CD1c-positive myeloid dendritic cell (primary cell): Measurements from ENCODE around the gene SLC11A1.

Experiments
- DNase-seq: peaks from one replicate; pipeline ENCODE4 v3.0.0-alpha.2; 2016; ENCODE audit errors: extremely low spot score

Gene SLC11A1

DNA sequence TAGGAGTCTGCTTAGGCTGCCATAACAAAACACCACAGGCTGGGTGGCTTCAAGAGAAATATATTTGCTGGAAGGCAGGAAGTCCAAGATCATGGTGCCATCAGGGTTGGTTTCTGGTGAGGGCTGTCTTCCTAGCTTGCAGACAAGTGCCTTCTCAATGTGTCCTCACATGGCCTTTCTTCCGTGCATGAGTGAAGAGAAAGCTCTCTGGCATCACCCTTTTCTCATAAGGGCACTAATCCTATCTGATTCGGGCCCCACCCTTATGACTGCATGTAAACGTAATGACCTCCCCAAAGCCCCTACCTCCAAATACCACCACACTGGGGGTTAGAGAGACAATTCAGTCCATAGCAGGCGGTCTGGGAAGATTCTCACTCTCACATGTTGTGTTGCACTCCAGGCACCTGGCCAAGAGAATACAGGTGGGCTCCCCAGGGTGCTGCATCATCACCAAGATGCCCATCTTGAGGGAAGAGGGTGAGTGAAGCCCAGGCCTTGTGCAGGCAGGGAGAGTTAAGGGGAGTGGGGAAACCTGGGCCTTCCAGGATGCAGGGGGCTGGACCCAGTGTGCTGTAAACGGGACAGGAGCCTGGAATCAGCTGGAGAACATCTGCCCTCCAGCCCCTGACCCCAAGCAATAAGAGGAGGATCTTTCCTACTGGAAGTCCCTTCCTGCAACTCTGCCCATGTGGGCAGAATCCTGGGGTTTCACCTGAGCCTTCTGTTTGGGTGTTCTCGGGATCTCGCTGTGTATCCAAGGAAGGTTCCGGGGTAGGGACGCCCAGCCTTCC, 15.3 kb upstream of the SLC11A1 start:
- DNase-seq: no peak

GRCh38 chr2:218367415-218368149, 14.5 kb upstream of the SLC11A1 start:
- peak; percentile 97 for DNase-seq

GRCh38 chr2:218368150-218368528, 13.9 kb upstream of the SLC11A1 start:
- DNase-seq: no peak

DNA sequence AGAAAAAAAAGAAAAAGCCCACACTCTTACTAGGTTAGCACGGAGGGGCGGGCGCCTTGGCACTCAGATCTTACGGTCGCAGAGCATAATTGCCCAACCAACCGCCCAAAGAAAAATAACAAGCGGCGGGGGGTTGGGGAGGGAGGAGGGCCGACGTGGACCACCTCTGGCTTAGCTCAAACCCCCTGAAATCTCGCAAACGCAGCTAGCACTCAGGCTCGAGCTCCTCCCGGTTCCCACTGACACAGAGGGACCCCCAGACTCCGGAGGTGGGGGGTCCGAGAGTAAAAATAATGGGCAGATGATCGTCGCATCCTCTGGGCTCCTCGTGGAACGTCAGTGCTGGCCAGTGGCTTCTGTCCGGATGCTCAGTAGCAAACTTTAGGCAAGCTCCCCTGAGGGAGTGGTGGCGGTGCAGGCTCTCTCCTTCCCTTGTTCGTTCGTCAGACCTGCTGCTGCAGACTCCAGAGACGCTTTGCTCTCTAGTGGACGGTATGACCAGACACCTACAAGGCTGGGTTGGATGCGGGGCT, 13.4 kb upstream of the SLC11A1 start:
- DNase-seq: peak; percentile 24

DNA sequence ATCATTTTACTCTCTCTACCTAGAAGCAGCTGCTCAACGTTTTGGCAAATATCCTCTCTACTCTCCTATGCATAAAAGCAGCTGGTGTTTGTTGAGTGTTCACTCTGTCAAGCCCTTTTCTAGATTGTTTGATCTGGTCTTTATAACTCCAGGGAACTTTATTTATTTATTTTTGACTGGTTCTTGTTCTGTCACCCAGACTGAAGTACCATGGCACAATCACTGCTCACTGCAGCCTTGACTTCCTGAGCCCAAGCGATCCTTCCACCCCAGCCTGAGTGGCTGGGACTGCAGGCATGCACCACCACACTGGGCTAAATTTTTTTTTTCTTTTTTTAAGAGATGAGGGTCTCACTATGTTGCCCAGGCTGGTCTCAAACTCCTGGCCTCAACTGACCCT, 12.7 kb upstream of the SLC11A1 start:
- DNase-seq: peak; percentile 34

GRCh38 chr2:218370410-218371063, 11.5 kb upstream of the SLC11A1 start:
- peak; percentile 94 for DNase-seq

DNA sequence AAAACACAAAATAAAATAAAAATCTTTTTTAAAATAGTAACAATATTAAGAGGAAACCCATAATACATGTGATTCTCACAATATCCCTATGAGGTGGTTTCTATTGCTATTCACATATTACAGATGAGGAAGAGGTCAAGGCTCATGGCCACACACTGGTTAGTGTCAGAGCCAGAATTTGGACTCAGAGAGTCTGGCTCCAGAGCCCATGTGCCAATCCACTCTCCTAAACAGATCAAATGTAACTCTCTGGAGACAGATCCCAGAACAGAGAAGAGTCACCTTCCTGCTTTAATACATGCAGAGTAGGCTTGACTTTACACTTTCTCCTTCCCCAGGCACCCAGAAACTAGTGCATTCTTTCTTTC, 10.1 kb upstream of the SLC11A1 start:
- DNase-seq: peak; percentile 63

DNA sequence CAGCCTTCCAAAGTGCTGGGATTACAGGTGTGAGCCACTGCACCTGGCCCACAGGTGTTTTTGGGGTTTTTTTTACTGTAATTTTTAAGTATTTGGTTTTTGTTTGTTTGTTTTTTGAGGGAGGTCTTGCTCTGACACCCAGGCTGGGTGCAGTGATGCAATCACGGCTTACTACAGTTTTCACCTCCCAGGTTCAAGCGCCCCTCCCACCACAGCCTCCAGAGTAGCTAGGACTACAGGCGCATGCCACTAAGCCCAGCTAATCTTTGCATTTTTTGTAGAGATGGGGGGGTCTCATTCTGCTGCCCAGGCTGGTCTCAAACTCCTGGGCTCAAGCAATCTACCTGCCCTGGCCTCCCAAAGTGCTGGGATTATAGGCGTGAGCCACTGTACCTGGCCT, 7.3 kb upstream of the SLC11A1 start:
- DNase-seq: no peak

DNA sequence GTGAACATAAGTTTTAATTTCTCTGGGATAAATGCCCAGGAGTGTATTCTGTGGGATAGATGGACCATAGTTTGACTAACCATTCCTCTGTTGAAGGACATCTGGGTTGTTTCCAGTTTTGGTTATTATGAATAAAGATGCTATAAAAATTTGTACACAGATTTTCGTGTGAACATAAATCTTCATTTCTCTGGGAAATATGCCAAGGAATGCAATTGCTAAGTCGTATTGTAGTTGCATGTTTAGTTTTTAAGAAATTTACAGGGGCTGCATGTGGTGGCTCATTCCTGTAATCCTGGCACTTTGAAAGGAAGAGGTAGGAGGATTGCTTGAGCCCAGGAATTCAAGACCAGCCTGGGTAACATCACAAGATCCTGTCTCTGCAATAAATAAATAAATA, 6.9 kb upstream of the SLC11A1 start:
- DNase-seq: no peak

- peak; percentile 77 for DNase-seq
These were observed 4.0 kb upstream of the SLC11A1 start for GRCh38 chr2:218378053-218378452.

GRCh38 chr2:218382785-218383184, 712 bp downstream of the SLC11A1 start:
- DNase-seq: no peak

- DNase-seq: no peak
These were observed 1.9 kb downstream of the SLC11A1 start for GRCh38 chr2:218383892-218384519.

- no peak for DNase-seq
These were observed 2.9 kb downstream of the SLC11A1 start for GRCh38 chr2:218384975-218385374.

GRCh38 chr2:218386505-218387368, 4.7 kb downstream of the SLC11A1 start:
- DNase-seq: peak; percentile 40

GRCh38 chr2:218387369-218388194, 5.5 kb downstream of the SLC11A1 start:
- DNase-seq: peak; percentile 85

DNA sequence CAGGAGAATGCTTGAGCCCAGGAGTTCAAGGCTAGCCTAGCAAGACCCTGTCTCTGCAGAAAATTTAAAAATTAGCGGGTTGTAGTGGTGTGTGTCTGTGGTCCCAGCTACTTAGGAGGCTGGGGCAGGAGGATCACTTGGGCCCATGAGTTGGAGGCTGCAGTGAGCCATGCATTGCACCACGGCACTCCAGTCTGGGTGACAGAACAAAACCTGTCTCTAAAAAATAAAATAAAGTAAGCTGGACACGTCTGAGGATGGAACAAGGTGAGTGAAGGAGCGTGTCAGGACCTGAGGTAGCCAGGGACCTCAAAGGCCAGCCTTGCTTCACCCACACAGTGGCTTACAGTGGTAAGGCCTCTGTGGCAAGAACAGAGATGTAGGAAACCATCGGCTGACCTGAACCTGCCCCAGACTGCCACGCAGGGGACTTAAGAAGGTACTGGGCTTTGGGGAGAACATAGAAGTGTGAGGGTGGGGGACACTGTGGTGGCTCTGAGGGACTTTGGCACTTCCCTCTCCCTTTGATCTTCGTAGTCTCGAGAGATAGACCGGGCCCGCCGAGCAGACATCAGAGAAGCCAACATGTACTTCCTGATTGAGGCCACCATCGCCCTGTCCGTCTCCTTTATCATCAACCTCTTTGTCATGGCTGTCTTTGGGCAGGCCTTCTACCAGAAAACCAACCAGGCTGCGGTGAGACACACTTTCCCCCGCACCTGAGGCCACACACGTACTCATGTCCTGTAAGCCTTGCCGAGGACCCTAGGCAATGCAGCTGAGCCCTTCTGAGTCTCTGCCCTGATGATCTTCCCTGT, 7.5 kb downstream of the SLC11A1 start:
- no peak for DNase-seq

GRCh38 chr2:218391202-218391601, 9.1 kb downstream of the SLC11A1 start:
- no peak for DNase-seq

DNA sequence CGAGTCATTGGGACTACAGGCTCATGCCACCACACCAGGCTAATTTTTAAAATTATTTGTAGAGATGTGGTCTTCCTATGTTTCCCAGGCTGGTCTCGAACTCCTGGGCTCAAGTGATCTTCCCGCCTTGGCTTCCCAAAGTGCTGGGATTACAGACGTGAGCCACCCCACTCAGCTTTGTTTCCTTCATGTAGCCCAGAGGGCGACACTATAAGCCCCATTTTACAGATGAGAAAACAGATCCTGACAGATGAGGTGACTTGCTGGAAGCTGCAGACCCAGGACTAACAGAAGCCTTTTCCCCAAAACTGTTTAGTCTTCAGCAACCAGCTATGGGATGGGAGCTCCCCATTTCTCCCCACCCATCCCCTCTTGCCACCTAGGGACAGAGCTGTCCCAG, 10.4 kb downstream of the SLC11A1 start:
- no peak for DNase-seq

DNA sequence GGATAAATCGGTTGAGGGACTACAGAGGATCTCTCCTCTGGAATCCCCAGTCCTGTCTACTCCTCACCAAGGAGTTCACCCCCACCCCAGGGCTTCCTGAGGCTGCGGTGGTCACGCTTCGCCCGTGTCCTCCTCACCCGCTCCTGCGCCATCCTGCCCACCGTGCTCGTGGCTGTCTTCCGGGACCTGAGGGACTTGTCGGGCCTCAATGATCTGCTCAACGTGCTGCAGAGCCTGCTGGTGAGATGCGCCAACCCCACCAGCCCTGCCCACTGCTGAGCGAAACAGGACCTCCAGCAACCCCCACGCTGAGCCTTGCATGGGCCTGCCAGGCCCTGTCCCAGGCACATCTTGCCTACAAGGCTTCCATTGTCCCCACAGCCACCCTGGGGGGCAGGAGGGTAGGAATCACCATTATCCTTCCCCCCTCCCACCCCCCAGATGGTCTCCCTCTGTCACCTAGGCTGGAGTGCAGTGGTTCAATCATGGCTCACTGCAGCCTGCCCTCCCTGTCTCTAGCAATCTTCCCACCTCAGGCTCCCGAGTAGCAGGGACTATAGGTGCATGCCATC, 10.9 kb downstream of the SLC11A1 start:
- no peak for DNase-seq
